Loucy (cell line): ENCODE results near the gene PBX1.

Experiments
- CTCF ChIP-seq: fragments of 200-600 bp; sonication (generic); conservative IDR thresholded peaks from 2 replicates; pipeline ENCODE4 v1.5.1; 2014; ENCODE audit warnings: mild to moderate bottlenecking, antibody characterized with exemption, low read length
- EZH2phosphoT487 ChIP-seq: fragments of 200-600 bp; IDR thresholded peaks from 2 replicates; pipeline ENCODE4 v1.6.1; 2018; ENCODE audit warnings: antibody characterized with exemption, mild to moderate bottlenecking, moderate library complexity, borderline replicate concordance

- TF ChIP-seq CTCF (no peak), EZH2phosphoT487 (no peak)
Measured at GRCh38 chr1:164576291-164577271, 17.6 kb downstream of the PBX1 start.
